Nucleus accumbens (tissue), 56 donors: ENCODE results near the gene EEA1.
"Not testable (repeated sequence)": the region's sequence is repeated elsewhere in the genome, so short reads cannot be mapped to it uniquely, and the experiment has no call there.

ENCODE experiments used
- DNase-seq, 56 donors: peaks; one replicate each; lab custom pipeline; 2025; lab: John Stamatoyannopoulos, UW

The EEA1 gene

GRCh38 chr12:92759634-92760268 is 169.3 kb downstream of the EEA1 start:
- no peak for DNase-seq

DNA sequence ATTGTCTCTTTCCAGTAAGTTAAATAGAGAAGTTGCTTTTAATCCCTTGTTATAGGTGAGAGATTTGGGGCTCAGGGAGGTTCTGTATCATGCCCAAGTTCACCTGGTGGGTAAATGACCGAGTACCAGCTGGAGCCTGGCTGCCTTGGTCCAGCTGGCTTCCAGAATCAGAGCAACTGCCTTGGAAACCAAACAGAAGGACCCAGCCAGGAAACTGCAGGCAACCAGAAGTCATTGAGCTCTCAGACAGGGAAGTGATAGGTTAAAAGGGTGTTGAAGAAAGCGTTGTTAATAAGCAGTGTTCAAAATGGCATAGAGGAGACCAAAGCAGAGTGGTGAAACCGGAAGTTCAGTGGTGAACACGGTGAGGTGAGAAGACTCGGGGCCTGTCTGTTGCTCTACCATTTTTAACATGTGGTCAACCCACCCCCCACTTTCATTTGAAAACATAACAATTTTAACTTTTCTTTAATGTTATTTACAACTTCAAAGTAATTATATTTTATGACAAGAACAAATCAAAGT is 171.4 kb downstream of the EEA1 start:
- DNase-seq = no peak

- no peak for DNase-seq
Measured at GRCh38 chr12:92756898-92757596, 172.0 kb downstream of the EEA1 start.

- DNase-seq = no peak
Measured at GRCh38 chr12:92753976-92754885, 174.9 kb downstream of the EEA1 start.

- DNase-seq = not testable (repeated sequence)
Measured at GRCh38 chr12:92749691-92750090, 179.4 kb downstream of the EEA1 start.

DNA sequence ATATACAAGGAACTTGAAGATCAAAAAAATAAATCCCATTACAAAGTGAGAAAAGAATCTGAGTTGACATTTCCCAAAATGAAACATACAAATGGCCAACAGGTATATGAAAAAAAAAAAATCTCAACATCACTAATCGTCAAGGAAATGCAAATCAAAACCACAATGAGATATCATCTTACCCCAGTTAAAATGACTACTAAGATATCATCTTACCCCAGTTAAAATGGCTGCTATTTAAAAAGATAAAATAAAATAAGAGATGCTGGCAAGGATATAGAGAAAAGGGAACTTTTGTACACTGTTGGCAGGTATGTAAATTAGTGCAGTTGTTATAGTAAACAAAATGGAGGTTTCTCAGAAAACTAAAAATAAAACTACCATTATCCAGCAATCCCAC is 181.9 kb downstream of the EEA1 start:
- no peak for DNase-seq

DNA sequence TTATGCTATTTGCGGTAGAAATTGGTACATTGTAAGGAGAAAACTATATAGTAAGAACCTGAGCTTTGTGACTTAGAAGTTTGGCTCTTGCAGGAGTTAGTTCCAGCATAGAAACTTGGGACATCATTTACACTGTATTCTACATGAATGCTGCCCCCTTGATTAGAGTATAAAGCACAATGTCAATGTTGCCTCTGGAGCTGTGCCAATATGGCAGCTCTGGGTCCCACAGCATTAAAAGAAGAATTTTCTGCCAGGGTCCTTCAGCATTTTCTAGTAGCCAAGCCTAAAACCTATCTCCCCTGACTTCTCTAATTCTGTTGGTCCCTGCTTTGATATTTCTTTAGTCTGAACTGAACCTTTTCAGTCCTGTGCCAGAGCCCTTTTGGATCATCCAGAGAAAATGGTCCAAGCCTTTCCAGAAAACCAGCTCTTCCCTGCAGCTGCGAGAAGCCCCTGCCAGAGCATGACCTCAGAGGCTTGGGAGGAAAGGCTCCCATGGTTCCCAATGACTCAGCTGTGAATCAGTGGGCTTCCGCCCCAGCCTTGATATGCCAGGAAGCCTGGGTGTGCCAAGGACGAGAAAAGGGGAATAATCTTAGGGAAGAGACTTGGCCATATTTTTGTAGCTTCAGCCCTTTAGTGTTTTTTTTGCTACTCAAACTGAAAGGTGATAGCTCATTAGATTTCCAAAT is 183.1 kb downstream of the EEA1 start:
- DNase-seq = peak in 49 of 56 donors; percentile 4 to 88 (median 45)

- DNase-seq = no peak
Measured at GRCh38 chr12:92743026-92743425, 186.1 kb downstream of the EEA1 start.

GRCh38 chr12:92740411-92740810 is 188.7 kb downstream of the EEA1 start:
- no peak for DNase-seq

DNA sequence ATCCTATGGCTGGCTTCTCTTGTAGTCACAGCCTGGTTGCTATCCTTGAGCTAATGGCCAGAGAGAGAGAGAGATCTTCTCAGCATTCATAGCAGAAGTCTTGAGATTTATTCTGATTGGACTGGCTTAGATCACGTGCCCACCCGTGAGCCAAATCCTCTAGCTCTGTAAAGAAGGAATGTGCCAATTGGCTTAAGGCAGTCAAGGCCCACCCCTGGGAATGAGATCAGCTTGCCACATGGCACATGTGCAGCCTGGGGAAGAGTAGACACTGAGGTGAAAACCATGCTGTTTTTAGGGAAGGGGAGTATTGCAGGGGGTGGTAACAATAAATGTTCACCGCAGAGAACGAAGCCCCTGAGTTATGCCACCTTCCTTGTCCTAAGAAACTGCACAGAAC is 190.0 kb downstream of the EEA1 start:
- DNase-seq = no peak

DNA sequence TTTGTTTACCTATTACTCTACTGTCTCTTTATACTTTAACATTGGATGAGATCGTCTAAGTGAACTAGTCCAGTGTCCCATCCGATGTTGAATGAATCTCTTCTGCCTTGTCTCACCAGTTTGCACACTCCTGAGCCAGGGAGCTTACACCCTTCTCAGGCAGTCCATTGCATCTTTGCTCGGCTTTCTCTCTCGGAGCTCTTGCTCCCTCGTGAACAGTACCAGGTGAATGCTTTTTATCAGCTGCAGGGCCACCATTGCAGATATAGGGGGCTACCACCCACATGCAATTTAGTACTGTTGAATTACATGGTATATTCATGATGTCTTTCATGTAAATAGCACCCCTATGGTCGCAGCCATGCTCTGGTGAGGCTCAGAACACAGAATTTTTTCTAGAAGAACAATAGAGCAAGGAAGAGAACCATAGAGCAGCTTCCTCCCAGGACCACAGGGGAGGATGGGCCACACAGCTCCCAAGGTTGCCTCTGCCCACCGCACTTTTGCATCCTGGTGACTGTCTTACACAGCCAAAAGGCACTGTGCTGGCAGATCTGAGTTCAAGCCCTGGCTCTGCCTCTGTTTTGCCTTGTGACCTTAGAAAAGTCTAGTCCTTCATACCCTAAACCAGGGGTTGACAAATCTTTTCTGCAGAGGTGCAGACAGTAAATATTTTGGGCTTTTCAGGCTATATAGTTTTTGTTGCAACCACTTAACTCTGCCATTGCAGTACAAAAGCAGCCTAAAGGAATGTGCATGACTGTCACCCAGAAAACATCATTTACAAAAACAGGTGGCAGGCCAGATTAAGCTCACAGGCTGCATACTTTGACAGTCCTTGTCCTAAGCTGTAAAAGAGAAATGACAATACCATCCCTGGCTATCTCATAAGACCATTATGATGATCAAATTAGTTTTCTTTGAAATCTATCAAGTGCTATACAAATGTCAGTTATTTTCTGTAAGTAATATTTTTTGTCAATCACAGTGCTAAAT is 190.9 kb downstream of the EEA1 start:
- DNase-seq = no peak

DNA sequence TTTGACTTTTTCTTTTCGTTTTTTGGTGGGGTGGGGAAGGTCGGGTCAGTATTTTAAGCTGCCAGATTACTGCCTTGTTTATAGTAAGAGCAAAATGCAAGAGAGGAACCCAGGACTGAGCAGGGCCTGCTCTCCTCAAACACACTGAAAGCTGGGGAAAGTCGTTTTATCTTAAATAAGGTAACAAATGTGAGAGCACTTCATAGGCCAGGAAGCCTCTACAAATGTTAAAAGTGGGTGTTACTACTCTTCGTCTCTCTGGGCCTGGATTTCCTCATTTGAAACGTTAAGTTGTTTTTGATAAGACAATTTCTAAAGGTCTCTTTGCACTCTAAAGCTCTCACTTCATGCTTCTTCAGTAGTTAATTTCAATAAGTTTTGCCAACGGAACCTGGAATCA is 192.5 kb downstream of the EEA1 start:
- no peak for DNase-seq

DNA sequence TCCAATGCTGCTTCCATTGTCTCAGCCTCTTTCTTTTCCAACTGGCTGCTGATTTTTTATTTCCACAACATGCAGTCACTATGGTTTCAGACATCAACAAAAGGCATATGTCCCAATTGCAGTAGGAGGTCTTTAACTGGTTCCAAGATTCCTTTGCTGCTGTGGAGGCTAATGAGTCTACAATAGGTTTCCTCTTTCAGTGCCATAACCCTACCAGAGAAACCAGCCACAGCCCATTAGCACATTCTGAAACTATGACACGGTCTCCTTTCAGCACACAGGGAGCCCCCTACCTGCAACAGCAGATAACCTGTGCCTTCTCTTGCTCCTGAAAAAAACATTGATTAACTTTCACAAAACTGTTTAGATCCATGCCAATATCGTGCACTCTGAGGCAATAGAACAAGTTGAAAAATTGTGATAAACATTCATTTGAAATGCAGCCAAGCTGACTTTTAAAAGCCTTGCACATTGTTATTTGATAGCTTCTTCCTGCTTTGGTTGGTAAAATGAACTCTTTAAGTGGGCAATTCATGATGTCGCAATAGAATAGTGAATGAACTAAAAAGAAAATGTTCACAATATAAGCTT is 193.9 kb downstream of the EEA1 start:
- peak in 1 of 56 donors; percentile 13 for DNase-seq

DNA sequence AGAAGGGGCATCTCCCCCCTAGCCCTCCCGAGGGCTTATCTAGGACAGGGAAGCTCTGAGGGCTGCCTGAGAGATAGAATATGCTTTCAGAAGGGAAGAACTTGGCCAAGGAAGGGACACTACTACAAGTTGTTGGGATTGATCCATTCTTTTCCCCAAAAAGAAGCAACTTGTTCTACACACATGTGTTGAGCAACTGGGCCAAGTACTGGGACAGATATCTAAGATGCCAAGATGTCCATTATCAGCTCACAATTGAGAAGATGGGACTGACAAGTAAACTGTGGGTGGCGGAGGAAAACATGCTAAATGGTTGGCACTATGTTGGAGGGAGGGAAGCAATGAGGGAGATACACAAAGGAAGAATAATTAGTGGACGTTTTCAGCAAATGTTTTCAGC is 195.4 kb downstream of the EEA1 start:
- DNase-seq = no peak

GRCh38 chr12:92733181-92733580 is 195.9 kb downstream of the EEA1 start:
- no peak for DNase-seq

GRCh38 chr12:92732716-92733115 is 196.4 kb downstream of the EEA1 start:
- DNase-seq = no peak

- DNase-seq = no peak
Measured at GRCh38 chr12:92732216-92732615, 196.9 kb downstream of the EEA1 start.

DNA sequence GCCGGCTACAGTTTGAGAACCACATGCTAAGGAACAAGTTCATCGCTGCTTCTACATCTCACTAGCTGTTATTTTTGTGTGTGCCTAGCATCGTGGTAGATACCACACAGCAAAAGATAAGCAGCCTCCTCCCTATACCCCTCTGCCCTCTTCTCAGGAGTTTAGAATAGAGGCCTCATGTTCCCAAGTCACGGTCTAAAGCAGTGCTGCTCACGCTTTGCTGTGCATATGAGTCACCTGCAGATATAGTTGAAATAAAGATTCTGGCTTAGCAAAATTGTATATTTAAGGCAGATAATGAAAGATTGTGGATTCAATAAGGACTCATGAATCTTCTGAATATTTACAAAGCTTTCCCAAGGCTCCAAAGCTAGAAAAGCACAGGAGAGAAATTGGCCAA is 198.3 kb downstream of the EEA1 start:
- no peak for DNase-seq

GRCh38 chr12:92729773-92730305 is 199.3 kb downstream of the EEA1 start:
- no peak for DNase-seq
